GM19455 (cell line): ENCODE data around the gene NCAPD2.
A peak's percentile ranks its signal among the peaks of the same experiment; 100 is the strongest.
"Not testable (repeated sequence)": the region's sequence is repeated elsewhere in the genome, so short reads cannot be mapped to it uniquely, and the experiment has no call there.

ENCODE experiments used
- ATAC-seq: cut with Tn5 transposase; IDR thresholded peaks from one replicate; pipeline ENCODE4 v1.9.1; 2021; ENCODE audit not compliant: unreplicated experiment

The NCAPD2 gene

DNA sequence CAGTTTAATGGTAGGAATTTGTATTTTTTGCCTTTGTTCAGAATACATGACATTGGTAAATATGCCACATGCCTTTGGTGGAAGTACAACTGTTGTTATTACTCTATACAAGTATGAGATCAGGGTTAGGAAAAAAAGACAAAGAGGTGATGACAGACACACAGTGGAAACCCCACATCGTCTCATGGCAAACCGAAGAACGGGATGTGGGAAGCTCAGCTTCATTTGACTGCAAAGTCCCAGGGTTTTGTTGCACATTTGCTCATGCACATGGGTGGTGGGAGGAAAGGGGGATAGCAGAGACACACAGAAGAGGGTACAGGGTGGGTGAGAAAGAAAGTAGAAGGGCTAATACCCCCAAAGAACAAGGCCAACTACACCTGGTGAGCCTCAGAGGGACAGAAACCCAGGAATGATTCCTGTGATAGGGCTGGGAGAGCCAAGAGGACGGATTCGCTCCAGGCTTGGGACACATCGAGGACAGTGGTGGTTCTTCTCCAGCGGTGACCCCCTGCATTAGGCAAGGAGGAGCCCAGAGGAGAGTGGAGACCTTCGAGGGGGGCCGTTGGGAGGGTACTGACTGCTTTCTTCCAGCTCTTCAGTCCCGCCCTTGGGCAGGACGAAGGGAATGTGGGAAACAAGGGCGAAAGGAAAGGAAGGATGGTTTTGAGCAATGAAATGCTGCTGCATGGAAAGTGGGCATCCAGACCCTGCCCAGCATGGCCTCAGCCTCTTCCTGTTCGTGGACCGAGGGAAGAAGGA, 31.5 kb upstream of the NCAPD2 start:
- ATAC-seq, result peak; percentile 4

DNA sequence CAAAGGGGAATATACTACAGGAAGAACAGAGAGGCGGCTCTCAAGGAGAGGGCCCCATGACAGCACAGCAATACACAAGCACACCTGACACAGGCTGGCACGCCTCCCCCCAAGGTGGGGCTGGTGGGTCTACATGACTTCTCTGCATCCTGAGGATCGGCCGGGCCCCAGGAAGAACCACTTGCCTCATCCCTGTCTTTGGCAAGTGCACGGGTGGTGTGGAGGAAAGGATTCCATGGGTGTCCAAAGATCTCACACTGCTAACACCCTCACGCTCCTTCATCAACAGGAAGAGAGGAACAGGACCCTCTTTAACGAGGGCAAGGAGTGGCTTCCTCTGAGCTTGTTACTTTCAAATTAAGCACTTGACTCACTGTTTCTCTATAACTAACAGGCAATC, 30.7 kb upstream of the NCAPD2 start:
- ATAC-seq, result no peak

DNA sequence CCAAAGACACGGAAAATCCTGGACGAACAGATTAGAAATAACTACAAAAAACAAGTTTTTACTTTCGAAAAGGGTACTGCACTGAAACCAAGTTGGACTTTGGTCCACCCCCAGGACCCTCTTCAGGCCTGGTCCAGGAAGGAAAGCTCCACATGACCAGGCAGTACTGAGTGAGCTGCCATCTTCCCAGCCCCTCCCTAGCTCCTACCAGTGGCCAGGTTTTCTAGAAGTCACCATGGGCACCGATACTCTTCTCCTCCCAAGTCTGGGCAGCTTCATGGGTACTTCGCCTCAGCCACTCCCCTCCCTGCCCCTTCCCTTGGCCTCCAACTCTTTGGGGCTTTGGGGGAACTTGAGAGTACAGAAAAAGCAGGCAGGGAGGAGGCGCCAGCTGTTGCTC, 30.0 kb upstream of the NCAPD2 start:
- ATAC-seq, result no peak

DNA sequence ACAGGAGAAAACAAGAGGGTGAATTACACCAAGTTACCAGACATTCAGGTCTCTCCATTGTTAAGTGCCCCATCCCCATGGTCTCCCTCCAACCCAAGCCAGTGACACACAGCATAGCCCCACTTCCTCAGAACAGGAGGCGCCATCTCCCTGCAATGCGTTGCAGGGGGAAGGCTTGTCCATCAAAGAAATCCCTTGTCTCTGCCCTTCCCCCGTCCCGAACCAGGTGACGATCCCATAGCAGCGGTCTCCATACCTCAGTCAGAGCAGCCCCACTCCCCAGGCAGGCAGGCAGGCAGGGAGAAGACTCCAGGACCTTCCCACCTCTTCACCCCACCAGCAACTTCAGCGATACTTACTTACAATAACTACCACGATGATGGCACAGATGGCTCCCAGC, 29.4 kb upstream of the NCAPD2 start:
- no peak for ATAC-seq

DNA sequence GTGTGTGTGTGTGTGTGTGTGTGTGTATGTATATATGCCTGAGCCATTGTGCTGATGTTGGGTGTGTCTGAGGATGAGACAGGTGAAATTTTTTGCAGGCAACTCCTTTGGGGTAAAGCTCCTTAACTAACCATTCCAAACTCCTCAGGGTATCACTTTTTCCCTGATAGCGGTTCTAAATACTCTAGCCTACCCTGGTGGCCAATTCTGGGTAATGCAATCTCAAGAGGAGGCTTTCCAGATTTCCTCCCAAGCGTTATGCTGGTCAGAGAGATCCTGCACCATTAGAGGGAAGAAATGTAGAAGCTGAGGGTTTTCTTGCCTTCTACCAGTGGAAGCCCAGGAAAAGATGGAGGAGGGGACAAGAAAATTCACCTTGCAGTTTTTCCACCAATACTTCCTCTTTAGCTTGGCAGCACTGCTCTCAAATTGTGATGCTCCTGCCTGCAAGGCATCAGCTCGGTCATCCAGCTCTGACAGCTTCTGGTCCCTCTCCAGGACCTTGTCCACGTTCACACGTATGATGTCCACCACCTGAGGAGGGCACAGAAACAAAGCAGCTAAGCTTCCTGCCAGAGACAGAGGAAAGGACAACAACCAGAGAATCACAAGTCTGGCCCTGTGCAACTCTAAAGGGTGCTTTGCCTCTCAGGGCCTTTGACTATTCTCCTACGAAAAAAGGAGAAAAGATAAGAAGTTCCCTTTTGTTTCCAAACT, 28.3 kb upstream of the NCAPD2 start:
- ATAC-seq, result no peak

DNA sequence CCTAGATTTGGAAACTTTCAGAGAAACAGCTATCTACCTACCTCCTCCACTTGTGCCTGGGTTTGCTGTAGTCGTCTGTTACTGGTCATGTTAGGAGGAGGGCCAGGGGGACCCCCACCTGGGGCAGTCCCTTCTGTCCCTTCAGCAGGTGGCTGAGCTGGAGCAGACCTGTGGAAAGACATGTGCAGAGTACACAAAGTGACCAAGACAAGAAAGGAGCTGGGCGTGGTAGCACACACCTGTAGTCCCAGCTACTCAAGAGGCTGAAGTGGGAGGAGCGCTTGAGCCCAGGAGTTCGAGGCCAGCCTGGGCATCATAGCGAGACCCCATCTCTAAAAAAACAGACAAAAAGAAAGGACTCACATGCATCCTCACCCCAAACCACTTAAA, 27.7 kb upstream of the NCAPD2 start:
- ATAC-seq, result no peak

DNA sequence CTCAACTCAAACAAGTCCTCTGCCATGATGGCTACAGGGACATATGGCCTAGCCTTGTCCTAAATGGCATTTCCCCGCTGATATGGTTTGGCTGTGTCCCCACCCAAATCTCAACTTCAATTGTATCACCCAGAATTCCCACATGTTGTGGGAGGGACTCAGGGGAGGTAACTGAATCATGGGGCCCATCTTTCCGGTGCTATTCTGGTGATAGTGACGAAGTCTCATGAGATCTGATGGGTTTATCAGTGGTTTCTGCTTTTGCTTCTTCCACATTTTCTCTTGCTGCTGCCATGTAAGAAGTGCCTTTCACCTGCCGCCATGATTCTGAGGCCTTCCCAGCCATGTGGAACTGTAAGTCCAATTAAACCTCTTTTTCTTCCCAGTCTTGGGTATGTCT, 27.2 kb upstream of the NCAPD2 start:
- ATAC-seq, result not testable (repeated sequence)

DNA sequence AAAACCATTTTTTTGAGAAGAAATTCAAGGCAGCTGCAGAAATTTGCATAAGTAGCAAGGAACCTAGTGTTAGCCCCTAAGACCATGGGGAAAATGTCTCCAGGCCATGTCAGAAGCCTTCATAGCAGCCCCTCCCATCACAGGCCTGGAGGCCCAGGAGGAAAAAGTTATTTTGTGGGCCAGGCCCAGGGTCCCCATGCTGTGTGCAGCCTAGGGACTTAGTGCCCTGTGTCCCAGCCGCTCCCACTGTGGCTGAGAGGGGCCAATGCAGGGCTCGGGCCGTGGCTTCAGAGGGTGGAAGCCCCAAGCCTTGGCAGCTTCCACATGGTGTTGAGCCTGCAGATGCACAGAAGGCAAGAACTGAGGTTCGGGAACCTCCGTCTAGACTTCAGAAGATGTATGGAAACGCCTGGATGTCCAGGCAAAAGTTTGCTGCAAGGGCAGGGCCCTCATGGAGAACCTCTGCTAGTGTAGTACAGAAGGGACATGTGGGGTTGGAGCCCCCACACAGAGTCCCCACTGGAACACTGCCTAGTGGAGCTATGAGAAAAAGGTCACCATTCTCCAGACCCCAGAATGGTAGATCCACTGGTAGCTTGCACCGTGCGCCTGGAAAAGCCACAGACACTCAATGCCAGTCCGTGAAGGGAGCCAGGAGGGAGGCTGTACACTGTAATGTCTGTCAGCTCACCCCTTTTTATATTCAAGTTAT, 26.2 kb upstream of the NCAPD2 start:
- ATAC-seq, result not testable (repeated sequence)

DNA sequence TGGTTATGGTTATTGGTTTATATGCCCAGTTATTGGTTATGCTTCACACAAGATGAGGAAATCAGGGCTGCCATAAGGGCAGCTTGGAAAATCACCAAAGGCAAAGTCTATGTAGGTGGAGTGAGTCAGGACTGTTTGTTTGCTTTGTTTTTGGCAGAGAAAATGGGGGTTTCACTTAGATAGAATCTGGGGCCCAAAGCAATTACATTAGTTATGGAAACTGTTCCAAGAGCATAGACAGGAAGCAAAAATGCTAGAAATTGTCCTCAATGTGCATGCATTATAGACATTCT, 25.7 kb upstream of the NCAPD2 start:
- ATAC-seq, result no peak

DNA sequence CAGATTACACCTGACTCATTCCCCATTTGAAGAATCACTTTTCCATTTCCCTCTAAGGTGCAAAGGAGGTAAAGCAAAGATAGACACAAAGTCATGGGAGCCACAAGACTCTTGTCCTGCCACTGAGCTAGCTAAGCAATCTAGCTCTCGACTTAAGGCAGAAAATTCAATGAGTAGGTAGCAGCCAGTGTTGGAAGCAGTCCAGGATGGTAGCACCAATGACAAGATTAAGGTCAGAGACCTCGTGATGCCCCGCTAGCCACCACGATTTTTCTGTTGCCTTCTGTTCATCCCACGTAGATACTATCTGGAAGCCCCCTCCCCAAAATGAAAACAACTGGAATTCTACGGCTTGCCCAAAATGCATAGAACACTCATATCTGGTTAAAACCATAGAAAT, 24.8 kb upstream of the NCAPD2 start:
- no peak for ATAC-seq

DNA sequence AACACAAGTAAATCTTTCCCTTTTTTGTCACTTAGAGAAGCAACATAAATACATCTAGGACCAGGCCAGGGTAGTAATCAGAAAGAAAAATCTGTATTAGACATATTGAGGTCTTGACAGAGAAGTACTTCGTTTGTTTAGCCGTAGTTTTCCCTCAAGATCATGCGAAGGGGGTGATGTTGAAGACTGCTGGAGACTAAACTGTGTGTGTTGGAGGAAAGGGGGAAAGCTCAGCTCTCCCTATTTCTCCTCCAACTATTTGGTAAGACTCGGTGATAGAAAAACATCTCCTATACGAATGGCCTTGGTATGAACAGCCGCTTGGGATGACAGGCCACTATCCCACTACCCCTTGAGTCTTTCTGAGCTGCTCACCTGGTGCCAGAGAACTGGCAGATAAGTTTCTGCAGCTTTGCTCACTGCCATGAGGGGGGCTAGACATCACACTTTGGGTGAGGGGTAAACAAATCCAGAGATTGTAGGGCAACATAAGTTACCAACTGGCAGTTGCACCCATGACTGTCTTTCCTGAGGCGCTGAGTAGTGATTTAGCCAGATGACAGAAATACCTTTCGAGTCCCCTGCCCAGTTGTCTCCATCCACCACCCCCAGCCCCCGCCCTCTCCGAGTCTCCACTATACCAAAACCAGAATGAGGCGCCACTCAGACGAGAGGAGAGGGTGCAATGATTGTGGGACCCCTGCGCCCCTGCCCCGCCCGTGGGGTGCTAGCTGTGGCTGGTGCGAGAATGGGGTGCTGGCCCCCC, 24.1 kb upstream of the NCAPD2 start:
- ATAC-seq, result no peak

DNA sequence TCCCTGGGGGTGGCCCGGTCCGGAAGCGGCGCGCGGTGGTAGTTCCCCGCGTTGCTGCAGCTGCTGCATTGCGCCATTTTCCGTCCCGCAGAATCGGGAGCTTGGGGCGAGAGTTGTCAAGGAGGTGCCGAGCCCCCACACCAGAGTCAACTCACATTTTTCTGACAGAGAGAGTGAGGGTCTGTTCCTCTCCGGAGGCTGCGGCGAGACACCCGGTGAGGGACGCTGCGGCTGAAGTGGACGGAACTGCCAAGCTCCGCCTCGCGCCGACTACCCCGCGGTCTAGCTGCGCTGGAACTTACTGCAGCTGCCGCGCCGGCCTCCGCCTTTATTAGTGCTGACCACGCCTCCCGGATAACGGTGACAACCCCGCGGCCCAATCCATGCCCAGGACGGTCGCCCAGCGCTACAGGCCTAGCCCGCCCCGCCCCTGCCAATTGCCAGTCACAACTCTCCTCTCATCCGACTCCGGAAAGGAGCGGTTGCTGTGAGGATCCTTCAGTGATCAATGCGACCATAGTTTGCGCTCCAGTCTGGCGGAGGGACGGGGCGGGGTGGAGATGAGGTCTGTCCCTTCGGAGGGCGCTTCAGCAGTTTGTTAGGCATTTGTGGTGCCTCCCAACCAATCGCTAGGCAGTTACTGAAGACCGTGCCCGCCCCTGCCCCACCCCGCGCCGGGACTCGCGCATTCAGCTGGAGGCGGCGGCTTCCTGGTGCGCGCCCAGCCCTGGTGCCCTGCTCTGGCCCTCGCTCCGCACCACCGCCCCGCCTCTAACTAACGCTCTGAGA, 23.3 kb upstream of the NCAPD2 start, which contains the start of gene VAMP1:
VAMP1 (minus strand) TSS at position 303 of the 789 bp plus-strand sequence; CDS start at position 157, 146 bp downstream.
- peak; percentile 79 for ATAC-seq

DNA sequence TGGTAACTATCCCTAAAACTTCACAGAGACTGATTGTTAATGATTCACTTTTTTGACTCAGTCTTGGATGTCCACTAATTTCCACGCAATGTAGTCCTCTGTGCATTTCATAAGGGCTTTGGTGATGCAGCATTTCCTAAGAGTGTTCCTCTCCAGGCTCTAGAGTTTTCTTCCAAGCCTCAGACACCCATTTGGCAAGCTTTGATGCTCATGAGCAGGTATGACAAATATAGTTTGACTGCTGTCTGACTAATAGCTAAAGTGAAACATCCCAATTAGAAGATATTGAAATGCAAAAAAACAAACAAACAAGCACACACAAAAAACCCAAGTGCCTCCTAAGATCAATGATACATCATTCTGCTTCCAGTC, 21.9 kb upstream of the NCAPD2 start:
- no peak for ATAC-seq

DNA sequence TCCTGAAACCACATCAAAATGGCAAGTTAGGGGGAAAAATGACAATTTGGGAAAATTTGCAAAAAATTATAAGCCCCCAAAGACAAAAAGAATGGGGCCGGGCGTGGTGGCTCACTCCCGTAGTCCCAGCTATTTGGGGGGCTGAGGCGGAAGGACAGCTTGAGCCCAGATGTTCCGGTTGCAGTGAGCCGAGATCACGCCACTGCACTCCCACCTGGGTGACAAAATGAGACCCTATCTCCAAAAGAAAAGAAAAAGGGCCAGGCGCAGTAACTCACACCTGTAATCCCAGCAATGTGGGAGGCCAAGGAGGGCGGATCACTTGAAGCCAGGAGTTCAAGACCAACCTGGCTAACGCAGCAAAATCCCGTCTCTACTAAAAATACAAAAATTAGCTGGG, 21.4 kb upstream of the NCAPD2 start:
- no peak for ATAC-seq

DNA sequence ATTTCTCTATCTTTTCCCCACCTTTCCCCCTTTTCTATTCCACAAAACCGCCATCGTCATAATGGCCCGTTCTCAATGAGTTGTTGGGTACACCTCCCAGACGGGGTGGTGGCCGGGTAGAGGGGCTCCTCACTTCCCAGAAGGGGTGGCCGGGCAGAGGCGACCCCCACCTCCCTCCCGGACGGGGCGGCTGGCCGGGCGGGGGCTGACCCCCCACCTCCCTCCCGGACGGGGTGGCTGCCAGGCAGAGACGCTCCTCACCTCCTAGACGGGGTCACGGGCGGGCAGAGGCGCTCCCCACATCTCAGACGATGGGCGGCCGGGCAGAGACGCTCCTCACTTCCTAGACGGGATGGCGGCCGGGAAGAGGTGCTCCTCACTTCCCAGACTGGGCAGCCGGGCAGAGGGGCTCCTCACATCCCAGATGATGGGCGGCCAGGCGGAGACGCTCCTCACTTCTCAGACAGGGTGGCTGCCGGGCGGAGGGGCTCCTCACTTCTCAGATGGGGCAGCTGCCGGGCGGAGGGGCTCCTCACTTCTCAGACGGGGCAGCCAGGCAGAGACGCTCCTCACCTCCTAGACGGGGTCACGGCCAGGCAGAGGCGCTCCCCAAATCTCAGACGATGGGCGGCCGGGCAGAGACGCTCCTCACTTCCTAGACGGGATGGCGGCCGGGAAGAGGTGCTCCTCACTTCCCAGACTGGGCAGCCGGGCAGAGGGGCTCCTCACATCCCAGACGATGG, 18.5 kb upstream of the NCAPD2 start:
- not testable (repeated sequence) for ATAC-seq

DNA sequence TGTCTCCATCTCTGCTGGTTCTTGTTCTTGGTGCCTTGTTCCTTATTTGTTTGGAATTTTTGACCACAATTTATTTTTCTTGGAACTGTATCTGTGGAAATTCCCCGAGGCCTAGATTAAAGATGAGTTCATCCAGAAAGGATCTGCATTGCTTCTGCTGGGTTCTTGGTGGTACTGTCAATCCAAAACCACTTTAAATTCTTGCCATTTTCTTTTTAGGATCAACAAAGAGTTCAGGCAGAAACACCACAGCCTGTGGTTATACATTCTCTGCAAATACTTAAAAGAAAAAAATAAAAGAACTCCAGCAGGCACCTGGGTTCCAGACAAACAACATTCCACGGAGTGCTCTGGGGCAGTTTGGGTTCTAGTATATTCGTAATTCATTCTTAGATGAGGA, 17.4 kb upstream of the NCAPD2 start:
- ATAC-seq, result no peak

DNA sequence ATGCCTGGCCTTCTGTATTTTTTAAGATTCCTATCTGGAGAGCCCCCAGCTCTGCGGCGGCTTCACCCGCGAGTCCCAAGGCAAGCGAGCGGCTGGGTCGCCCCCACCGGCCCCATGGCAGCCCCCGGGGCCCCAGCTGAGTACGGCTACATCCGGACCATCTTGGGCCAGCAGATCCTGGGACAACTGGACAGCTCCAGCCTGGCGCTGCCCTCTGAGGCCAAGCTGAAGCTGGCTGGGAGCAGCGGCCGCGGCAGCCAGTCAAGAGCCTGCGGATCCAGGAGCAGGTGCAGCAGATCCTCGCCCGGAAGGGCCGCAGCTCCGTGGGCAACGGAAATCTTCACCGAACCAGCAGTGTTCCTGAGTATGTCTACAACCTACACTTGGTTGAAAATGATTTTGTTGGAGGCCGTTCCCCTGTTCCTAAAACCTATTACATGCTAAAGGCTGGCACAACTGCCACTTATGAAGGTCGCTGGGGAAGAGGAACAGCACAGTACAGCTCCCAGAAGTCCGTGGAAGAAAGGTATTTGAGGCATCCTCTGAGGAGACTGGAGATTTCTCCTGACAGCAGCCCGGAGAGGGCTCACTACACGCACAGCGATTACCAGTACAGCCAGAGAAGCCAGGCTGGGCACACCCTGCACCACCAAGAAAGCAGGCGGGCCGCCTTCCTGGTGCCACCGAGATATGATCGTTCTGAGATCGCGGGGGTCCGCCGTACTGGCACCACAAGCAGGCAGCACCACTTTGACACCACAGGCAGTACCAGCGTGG, 16.1 kb upstream of the NCAPD2 start:
- not testable (repeated sequence) for ATAC-seq

DNA sequence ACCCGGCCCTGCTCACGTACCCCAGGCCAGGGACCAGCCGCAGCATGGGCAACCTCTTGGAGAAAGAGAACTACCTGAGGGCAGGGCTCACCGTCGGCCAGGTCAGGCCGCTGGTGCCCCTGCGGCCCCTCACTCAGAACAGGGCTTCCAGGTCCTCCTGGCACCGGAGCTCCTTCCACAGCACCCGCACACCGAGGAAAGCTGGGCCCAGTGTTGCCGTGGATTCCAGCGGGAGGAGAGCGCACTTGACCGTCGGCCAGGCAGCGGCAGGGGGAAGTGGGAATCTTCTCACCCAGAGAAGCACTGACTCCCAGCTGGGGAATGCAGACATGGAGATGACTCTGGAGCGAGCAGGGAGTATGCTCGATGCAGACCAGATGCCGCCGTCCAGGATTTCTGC, 15.5 kb upstream of the NCAPD2 start:
- no peak for ATAC-seq

DNA sequence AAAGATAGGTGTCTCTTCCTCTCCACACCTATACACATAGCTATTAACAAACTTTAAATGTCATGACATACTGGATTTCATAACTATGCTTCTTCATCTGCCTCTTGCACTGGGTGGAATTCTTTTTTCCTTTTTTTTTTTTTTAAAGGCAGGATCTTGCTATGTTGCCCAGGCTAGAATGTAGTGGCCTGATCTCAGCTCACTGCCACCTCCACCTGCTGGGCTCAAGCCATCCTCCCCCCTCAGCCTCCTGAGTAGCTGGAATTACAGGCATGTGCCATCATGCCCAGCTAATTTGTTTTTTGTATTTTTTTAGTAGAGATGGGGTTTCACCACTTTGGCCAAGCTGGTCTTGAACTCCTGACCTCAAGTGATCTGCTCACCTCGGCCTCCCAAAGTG, 5.7 kb upstream of the NCAPD2 start:
- ATAC-seq, result no peak
